AG04449 (cell line): ENCODE results near the gene SOX10.

ENCODE experiments used
- CTCF ChIA-PET: fragments of 350-600 bp; formaldehyde crosslinking; extraction: SDS; loops from one replicate; lab custom pipeline; 2021; ENCODE audit warnings: antibody characterized with exemption; lab: Yijun Ruan, JAX
- POLR2A ChIA-PET: fragments of 400-600, 350-600 bp; formaldehyde crosslinking; extraction: SDS; loops from one replicate; lab custom pipeline; 2020; ENCODE audit warnings: antibody characterized with exemption, inconsistent platforms; lab: Yijun Ruan, JAX
- DNase-seq: peaks from one replicate; pipeline ENCODE4 v3.0.0-alpha.2; 2010; ENCODE audit warnings: low read depth, low spot score
- H3K4me3 ChIP-seq: 2 replicates; pipeline ENCODE4 v1.5.1; 2011; ENCODE audit warnings: low read depth, mild to moderate bottlenecking, control low read depth, low read length
- CTCF ChIP-seq: IDR thresholded peaks from one replicate; pipeline ENCODE4 v1.5.1; 2011; ENCODE audit warnings: mild to moderate bottlenecking, moderate library complexity, low read length, control low read depth, inconsistent platforms; ENCODE audit not compliant: insufficient read depth; ENCODE audit errors: missing control alignments

Gene SOX10

DNA sequence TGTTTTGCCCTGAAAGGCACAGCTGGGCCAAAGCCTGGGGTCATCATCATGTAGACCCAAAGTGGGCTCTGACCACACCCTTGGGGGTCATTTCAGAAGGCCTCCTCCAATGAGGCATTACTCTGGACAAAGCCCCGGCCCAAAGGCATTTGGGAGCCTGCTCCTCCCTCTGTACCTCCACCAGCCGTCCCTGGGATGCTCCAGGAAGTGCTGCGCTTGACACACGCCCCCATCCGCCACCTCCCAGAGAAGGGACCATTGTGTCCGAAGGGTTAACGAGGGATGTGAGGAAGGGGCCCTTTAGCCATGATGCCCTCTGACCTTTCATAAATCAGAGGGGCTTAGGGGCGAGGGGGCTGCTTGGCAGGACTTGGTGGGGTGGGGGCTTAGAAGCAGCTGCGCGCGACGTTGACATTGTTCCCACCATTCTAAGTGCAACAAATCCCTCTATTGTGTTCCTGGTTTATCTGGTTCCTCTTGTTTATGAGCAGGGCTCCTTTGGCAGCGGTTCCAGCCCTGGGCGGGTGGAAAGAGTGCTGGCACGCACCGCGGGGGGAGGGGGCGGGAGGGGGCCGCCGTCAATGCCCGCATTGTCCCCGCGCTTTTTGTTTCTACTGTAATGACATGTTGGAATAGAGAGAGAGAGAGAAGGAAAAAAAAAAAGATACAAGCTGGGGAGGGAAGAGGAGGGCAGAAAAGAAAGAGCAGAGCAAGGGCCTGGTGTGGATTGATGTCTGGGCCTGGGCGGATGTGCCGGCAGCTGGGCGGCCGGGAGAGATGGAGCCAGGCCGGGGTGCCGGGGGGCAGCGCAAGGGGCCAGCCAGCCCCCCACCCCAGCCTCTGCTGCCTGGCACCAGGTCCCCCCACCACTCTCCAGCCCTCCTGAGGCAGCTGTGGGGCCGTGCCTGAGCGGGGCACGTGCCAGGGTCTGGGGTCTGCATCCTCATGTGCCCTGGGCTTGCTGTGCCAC, 32.1 kb upstream of the SOX10 start:
- no peak for DNase-seq
- ChIA-PET CTCF (interaction anchor here (0.8 kb wide), 1 partner anchor 85 kb away, joined by 3 read pairs; no protein-coding TSS in a partner anchor), POLR2A (no interaction called here)
- TF ChIP-seq CTCF: no peak
- H3K4me3 ChIP-seq: no peak overlapping the region

GRCh38 chr22:38014083-38014482, 29.7 kb upstream of the SOX10 start:
- ChIA-PET POLR2A (no interaction called here), CTCF (interaction anchor here (1.1 kb wide), 1 partner anchor 9 kb away, joined by 3 read pairs; no protein-coding TSS in a partner anchor)
- DNase-seq: no peak
- TF ChIP-seq CTCF: no peak
- no peak overlapping the region for H3K4me3 ChIP-seq

- H3K4me3 ChIP-seq: no peak overlapping the region
- CTCF ChIA-PET: no interaction called here
- POLR2A ChIA-PET: no interaction called here
- TF ChIP-seq CTCF: no peak
- no peak for DNase-seq
Measured at GRCh38 chr22:38012604-38013072, 28.3 kb upstream of the SOX10 start.

- DNase-seq: no peak
- POLR2A ChIA-PET: no interaction called here
- no peak for TF ChIP-seq CTCF
- no peak overlapping the region for H3K4me3 ChIP-seq
- CTCF ChIA-PET: no interaction called here
Measured at GRCh38 chr22:38009000-38009806, 24.8 kb upstream of the SOX10 start.

DNA sequence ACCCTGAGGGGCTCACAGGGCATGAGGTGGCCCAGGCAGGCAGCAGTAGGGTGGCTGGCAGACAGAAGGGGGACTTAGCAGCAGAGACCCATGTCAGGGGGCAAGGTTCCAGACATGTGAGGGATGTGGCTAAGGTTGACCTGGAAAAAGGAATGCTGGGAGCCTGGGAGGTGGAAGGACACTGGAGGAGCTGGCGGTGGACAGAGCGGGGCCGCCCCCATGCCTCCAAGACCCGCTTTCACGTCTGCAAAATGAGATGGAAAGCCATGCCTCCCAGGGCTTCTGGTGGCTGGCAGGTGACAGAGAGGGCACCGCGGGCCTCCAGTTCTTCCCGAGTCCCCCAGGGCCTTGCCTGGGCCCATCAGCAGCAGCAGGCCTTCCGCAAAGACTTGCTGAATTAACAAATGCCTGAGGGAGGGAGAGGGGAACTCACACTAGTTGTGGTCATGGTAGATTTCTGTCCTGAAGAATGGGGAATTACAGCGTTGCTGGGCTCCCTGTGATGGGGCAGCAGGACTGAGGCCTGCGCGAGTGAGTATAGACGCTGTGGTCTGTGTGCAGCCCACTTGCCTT, 23.1 kb upstream of the SOX10 start:
- H3K4me3 ChIP-seq: no peak overlapping the region
- ChIA-PET POLR2A (no interaction called here), CTCF (interaction anchor here (1.8 kb wide), 1 partner anchor 42 kb away, joined by 6 read pairs; no protein-coding TSS in a partner anchor)
- no peak for DNase-seq
- TF ChIP-seq CTCF: no peak

GRCh38 chr22:38006906-38007305, 22.6 kb upstream of the SOX10 start:
- CTCF ChIA-PET: interaction anchor here (1.8 kb wide), 1 partner anchor 41 kb away, joined by 6 read pairs; no protein-coding TSS in a partner anchor
- POLR2A ChIA-PET: no interaction called here

More at GRCh38 chr22:38006906-38007305, 22.6 kb upstream of the SOX10 start:
- DNase-seq: no peak
- H3K4me3 ChIP-seq: no peak overlapping the region
- TF ChIP-seq CTCF: no peak
